Kidney tubule cell (primary cell): Measurements from ENCODE around the gene PPIH.
"Not testable (repeated sequence)": the region's sequence is repeated elsewhere in the genome, so short reads cannot be mapped to it uniquely, and the experiment has no call there.

Experiments used
- DNase-seq: peaks from one replicate; pipeline ENCODE4 v3.0.0-alpha.2; 2018; ENCODE audit warnings: low spot score

The PPIH gene

GRCh38 chr1:42682484-42682738 lies 24.2 kb downstream of the PPIH start:
- DNase-seq: not testable (repeated sequence)

GRCh38 chr1:42682739-42683531 lies 24.7 kb downstream of the PPIH start:
- peak; percentile 71 for DNase-seq

GRCh38 chr1:42684139-42684538 lies 25.9 kb downstream of the PPIH start:
- DNase-seq: peak; percentile 31

GRCh38 chr1:42686418-42686817 lies 28.2 kb downstream of the PPIH start:
- no peak for DNase-seq

- DNase-seq: no peak
These were observed 31.7 kb downstream of the PPIH start for GRCh38 chr1:42689912-42690311.

- DNase-seq: peak; percentile 33
These were observed 32.4 kb downstream of the PPIH start for GRCh38 chr1:42690477-42691156.

GRCh38 chr1:42691157-42691498 lies 32.9 kb downstream of the PPIH start:
- no peak for DNase-seq

- no peak for DNase-seq
These were observed 34.2 kb downstream of the PPIH start for GRCh38 chr1:42692461-42692860.

GRCh38 chr1:42692911-42693310 lies 34.7 kb downstream of the PPIH start:
- DNase-seq: no peak

- no peak for DNase-seq
These were observed 40.0 kb downstream of the PPIH start for GRCh38 chr1:42698081-42698813.

GRCh38 chr1:42700006-42700405 lies 41.8 kb downstream of the PPIH start:
- no peak for DNase-seq

GRCh38 chr1:42703888-42704464 lies 45.8 kb downstream of the PPIH start:
- no peak for DNase-seq

- DNase-seq: not testable (repeated sequence)
These were observed 54.6 kb downstream of the PPIH start for GRCh38 chr1:42712808-42713207.

- no peak for DNase-seq
These were observed 55.1 kb downstream of the PPIH start for GRCh38 chr1:42713293-42713692.

GRCh38 chr1:42714441-42714840 lies 56.2 kb downstream of the PPIH start:
- not testable (repeated sequence) for DNase-seq

- peak; percentile 70 for DNase-seq
These were observed 62.6 kb downstream of the PPIH start for GRCh38 chr1:42720868-42721267.

- no peak for DNase-seq
These were observed 63.7 kb downstream of the PPIH start for GRCh38 chr1:42721926-42722325.

GRCh38 chr1:42722403-42722802 lies 64.2 kb downstream of the PPIH start:
- DNase-seq: not testable (repeated sequence)

GRCh38 chr1:42723511-42723910 lies 65.3 kb downstream of the PPIH start:
- DNase-seq: peak; percentile 37

GRCh38 chr1:42725820-42726219 lies 67.6 kb downstream of the PPIH start:
- not testable (repeated sequence) for DNase-seq
